Panc1 (cell line): ENCODE measurements around the gene CEP128.

Source experiments
- POLR2AphosphoS5 ChIP-seq: IDR thresholded peaks from 2 replicates; pipeline ENCODE4 v1.6.1; 2012; ENCODE audit warnings: mild to moderate bottlenecking, low read depth, low read length, moderate library complexity
- TF ChIP-seq, protein P1 (sequence below): fragments of 450-650 bp; IDR thresholded peaks from 2 replicates; pipeline ENCODE4 v1.5.1; 2017; ENCODE audit warnings: mild to moderate bottlenecking

- TF ChIP-seq, protein P1, sequence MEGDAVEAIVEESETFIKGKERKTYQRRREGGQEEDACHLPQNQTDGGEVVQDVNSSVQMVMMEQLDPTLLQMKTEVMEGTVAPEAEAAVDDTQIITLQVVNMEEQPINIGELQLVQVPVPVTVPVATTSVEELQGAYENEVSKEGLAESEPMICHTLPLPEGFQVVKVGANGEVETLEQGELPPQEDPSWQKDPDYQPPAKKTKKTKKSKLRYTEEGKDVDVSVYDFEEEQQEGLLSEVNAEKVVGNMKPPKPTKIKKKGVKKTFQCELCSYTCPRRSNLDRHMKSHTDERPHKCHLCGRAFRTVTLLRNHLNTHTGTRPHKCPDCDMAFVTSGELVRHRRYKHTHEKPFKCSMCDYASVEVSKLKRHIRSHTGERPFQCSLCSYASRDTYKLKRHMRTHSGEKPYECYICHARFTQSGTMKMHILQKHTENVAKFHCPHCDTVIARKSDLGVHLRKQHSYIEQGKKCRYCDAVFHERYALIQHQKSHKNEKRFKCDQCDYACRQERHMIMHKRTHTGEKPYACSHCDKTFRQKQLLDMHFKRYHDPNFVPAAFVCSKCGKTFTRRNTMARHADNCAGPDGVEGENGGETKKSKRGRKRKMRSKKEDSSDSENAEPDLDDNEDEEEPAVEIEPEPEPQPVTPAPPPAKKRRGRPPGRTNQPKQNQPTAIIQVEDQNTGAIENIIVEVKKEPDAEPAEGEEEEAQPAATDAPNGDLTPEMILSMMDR = no peak
- no peak for TF ChIP-seq POLR2AphosphoS5
Observed at GRCh38 chr14:80465546-80466220, 475.9 kb downstream of the CEP128 start.
